ENCODE measurements around the gene PNPLA7.
A peak's percentile ranks its signal among the peaks of the same experiment; 100 is the strongest.
"Not testable (repeated sequence)": the region's sequence is repeated elsewhere in the genome, so short reads cannot be mapped to it uniquely, and the experiment has no call there.

Gene PNPLA7

DNA sequence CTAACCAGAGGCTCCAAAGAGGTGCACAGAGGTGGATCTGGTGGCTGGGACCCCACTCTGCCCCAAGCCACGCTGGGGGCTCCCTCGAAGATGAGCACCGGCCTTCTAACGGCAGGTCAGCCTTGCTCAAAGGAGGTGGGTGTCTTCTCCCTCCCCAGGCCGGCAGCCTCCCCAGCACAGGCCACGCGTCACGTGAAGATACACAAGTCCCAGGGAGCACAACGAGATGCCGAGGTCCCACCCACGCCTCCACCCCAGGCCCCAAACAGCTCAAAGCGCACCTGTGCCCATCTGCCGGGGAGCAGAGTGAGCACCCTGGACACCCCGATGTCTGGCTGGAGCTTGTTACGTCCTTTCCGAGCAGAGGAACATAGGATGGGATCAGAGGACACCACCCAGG lies 12.1 kb downstream of the PNPLA7 start:
- peaks cover 21% of the 10 kb centered on the region for H3K4me1 Mint-ChIP-seq (ENCODE audit: low read depth)
- H3K36me3 Mint-ChIP-seq: no peaks in the 10 kb centered on the region
- H3K27ac Mint-ChIP-seq: peak overlapping the region; percentile 16
- H3K27me3 Mint-ChIP-seq: no peaks in the 10 kb centered on the region
- H3K9me3 Mint-ChIP-seq (ENCODE audit: low read depth): no peaks in the 10 kb centered on the region
- no peak overlapping the region for H3K4me3 Mint-ChIP-seq

DNA sequence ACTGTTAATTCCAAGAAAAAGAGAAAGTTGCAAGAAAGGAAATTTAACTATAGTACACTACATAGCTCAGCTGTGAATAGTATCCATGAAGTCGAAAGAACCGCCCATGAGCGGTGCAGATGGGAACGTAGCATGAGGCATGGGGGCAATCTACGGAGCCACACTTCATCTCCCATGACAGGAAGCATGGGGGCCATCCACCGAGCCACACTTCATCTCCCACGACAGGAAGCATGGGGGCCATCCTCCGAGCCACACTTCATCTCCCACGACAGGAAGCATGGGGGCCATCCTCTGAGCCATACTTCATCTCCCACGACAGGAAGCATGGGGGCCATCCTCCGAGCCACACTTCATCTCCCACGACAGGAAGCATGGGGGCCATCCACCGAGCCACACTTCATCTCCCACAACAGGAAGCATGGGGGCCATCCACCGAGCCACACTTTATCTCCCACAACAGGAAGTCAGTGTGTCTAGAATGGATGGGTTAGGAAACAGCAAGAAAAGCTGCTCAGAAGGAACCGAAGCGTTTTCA lies 13.5 kb downstream of the PNPLA7 start:
- H3K4me1 Mint-ChIP-seq (ENCODE audit: low read depth): peaks cover 21% of the 10 kb centered on the region
- not testable (repeated sequence) for H3K9me3 Mint-ChIP-seq (ENCODE audit: low read depth); H3K4me3 Mint-ChIP-seq; H3K27me3 Mint-ChIP-seq; H3K36me3 Mint-ChIP-seq
- peak overlapping the region; percentile 81 for H3K27ac Mint-ChIP-seq

DNA sequence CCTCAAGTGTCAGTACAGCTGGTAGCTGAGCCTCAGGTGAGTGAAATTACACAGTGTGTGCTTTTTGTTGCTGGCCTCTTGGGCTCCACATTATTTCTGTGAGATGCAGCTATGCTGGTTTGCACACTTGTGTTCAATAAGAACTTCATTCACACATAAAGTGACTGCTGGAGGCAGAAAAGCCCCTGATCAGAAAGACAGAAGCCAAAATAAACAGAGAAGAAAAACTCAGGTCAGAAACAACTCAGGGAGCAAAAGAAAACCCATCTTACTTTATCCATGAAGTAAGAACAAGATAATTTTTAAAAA lies 15.1 kb downstream of the PNPLA7 start:
- H3K27ac Mint-ChIP-seq: peak overlapping the region; percentile 85
- H3K27me3 Mint-ChIP-seq: no peaks in the 10 kb centered on the region
- H3K4me1 Mint-ChIP-seq (ENCODE audit: low read depth): peaks cover 24% of the 10 kb centered on the region
- H3K36me3 Mint-ChIP-seq: no peaks in the 10 kb centered on the region
- no peaks in the 10 kb centered on the region for H3K9me3 Mint-ChIP-seq (ENCODE audit: low read depth)
- no peak overlapping the region for H3K4me3 Mint-ChIP-seq

DNA sequence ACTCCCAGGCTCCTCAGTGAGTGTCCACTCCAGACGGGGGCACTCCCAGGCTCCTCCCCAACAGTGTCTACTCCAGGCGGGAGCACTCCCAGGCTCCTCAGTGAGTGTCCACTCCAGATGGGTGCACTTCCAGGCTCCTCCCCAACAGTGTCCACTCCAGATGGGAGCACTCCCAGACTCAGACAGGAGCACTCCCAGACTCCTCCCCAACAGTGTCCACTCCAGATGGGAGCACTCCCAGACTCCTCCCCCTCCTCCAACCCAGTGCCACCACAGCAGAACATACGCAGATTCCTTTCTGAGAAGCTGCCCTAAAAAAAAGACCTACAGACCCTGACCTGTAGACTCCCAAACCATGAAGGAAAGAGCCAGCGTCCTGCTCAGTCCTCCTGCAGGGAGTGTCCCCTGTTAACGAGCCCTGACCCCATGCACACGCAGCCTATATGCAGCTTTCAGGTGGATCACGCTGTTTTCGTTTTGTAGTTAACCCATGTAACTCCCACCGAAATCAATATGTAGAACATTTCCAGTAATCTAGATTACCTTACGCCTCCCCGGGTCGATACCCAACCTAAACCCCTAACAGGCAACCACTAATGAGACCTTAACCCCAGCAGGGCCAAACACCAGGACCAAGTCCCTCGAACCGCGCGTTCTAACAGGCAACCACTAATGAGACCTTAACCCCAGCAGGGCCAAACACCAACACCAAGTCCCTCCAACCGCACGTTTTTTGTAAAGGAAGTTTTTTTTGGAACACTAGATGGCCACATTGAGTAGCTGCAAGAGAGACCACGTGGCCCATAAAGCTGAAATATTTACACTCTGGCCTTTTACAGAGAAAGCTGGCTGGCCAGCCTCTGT lies 15.7 kb downstream of the PNPLA7 start:
- Mint-ChIP-seq H3K4me3 (no peak overlapping the region), H3K9me3 (ENCODE audit: low read depth) (no peaks in the 10 kb centered on the region), H3K27ac (peak overlapping the region; percentile 85), H3K27me3 (no peaks in the 10 kb centered on the region), H3K4me1 (ENCODE audit: low read depth) (peaks cover 24% of the 10 kb centered on the region), H3K36me3 (no peaks in the 10 kb centered on the region)

DNA sequence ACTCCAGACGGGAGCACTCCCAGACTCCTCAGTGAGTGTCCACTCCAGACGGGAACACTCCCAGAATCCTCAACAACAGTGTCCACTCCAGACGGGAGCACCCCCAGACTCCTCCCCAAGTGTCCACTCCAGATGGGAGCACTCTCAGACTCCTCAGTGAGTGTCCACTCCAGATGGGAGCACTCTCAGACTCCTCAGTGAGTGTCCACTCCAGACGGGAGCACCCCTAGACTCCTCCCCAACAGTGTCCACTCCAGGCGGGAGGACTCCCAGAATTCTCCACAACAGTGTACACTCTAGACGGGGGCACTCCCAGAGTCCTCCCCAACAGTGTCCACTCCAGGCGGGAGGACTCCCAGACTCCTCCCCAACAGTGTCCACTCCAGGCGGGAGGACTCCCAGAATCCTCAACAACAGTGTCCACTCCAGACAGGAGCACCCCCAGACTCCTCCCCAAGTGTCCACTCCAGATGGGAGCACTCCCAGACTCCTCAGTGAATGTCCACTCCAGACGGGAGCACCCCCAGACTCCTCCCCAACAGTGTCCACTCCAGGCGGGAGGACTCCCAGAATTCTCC lies 17.2 kb downstream of the PNPLA7 start:
- not testable (repeated sequence) for H3K9me3 Mint-ChIP-seq (ENCODE audit: low read depth); H3K4me3 Mint-ChIP-seq; H3K27ac Mint-ChIP-seq; H3K27me3 Mint-ChIP-seq; H3K36me3 Mint-ChIP-seq
- peaks cover 26% of the 10 kb centered on the region for H3K4me1 Mint-ChIP-seq (ENCODE audit: low read depth)

DNA sequence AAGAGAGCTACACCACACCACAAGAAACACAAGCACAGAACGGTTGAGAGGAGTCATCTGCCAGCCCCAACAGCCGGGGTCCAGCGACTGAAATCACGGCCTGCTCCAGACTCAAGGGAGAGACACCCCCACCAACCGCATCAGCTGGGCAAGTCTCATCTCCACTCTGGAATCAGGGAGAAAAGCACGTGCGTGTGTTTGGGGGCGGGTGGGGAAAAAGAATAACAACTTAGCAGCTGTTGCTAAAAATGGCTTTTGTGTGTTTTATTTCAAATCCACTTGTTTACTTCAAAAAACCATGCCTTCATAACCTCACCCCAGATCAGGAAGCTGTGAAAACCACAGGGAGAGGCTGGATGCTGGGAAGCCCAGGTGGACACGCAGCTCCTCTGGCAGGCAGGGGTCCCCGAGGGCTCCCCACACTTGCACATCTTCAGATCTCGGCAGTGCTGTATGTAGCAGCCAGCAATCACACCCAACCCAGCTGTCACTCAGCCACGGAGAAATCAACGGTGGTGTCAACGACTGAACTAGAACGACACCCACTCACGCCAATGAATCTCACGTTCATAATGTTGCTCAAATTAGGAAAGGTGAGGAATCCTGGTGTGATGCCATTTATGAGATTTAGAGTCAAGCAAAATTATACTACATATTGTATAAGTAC lies 19.0 kb downstream of the PNPLA7 start:
- Mint-ChIP-seq H3K27me3 (no peaks in the 10 kb centered on the region), H3K4me3 (no peak overlapping the region), H3K36me3 (no peaks in the 10 kb centered on the region), H3K4me1 (ENCODE audit: low read depth) (peaks cover 16% of the 10 kb centered on the region), H3K27ac (no peak overlapping the region), H3K9me3 (ENCODE audit: low read depth) (no peaks in the 10 kb centered on the region)

DNA sequence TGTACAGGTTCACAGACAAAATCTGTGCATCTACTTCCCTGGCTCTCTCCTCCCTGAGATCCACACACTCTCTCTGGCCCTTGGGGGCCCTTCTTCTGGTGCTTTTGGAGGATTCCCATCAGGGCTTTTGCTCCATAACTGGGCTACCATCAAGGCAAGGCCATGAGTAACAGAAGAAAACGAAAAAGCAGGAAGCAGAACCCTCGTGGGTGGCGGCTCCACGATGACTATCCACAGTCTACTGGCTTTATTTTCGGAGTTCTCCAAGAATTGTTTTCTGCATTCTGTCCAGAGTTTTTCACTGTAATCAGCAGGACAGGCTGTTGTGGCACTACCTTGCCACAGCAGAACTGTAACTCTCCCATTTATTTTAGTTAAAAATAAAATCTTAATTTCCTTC lies 19.9 kb downstream of the PNPLA7 start:
- Mint-ChIP-seq H3K36me3 (no peaks in the 10 kb centered on the region), H3K9me3 (ENCODE audit: low read depth) (no peaks in the 10 kb centered on the region), H3K4me1 (ENCODE audit: low read depth) (peaks cover 14% of the 10 kb centered on the region), H3K4me3 (no peak overlapping the region), H3K27me3 (no peaks in the 10 kb centered on the region), H3K27ac (no peak overlapping the region)

DNA sequence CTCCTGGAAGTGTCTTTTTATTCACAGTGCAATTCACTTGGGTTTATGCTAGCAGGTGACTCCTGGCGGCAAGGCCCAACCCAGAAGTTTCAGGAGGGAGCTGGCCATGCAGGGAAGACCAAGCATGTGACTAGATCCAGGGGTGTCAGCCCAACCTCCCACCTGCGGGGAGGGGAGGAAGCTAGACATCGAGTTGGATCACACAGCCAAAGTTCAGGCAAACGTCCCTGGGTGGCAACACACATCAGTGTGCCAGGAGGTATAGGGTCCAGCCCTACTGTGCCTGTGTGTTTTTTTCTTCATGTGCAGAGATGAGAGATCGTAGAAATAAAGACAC lies 25.3 kb downstream of the PNPLA7 start:
- Mint-ChIP-seq H3K36me3 (no peaks in the 10 kb centered on the region), H3K27me3 (no peaks in the 10 kb centered on the region), H3K9me3 (ENCODE audit: low read depth) (no peaks in the 10 kb centered on the region), H3K4me3 (no peak overlapping the region), H3K4me1 (ENCODE audit: low read depth) (peaks cover 4% of the 10 kb centered on the region), H3K27ac (no peak overlapping the region)

DNA sequence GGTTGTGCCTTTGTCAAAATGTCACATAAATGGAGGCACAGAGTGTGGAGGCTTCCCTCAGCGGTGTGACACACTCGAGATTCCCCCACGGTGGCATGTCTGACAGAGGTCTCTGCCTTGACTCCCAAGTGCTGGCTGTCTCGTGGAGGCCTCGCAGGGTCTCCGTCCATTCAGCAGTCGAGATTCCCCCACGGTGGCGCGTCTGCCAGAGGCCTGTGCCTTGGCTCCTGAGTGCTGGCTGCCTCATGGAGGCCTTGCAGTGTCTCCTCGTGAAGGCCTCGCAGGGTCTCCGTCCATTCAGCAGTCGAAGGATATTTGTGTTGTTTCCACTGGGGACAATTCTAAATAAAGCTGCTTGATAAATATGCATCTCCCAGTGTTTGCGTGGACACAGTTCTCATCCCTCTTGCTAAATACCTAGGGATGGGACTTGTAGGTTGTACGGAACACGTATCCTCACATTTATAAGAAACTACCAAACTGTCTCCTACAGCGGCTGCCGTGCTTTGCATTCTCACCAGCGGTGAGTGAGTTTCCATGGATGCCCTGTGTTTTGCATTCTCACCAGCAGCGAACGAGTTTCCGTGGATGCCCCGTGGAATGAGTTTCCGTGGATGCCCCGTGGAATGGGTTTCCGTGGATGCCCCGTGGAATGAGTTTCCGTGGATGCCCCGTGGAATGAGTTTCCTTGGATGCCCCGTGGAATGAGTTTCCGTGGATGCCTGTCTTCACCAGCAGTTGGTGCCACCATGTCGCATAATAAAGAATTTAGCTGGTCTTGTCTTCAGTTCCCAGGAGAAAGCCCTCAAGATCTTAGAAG lies 25.8 kb downstream of the PNPLA7 start:
- Mint-ChIP-seq H3K36me3 (no peaks in the 10 kb centered on the region), H3K9me3 (ENCODE audit: low read depth) (no peaks in the 10 kb centered on the region), H3K4me3 (no peak overlapping the region), H3K4me1 (ENCODE audit: low read depth) (peaks cover 4% of the 10 kb centered on the region), H3K27ac (no peak overlapping the region), H3K27me3 (no peaks in the 10 kb centered on the region)

DNA sequence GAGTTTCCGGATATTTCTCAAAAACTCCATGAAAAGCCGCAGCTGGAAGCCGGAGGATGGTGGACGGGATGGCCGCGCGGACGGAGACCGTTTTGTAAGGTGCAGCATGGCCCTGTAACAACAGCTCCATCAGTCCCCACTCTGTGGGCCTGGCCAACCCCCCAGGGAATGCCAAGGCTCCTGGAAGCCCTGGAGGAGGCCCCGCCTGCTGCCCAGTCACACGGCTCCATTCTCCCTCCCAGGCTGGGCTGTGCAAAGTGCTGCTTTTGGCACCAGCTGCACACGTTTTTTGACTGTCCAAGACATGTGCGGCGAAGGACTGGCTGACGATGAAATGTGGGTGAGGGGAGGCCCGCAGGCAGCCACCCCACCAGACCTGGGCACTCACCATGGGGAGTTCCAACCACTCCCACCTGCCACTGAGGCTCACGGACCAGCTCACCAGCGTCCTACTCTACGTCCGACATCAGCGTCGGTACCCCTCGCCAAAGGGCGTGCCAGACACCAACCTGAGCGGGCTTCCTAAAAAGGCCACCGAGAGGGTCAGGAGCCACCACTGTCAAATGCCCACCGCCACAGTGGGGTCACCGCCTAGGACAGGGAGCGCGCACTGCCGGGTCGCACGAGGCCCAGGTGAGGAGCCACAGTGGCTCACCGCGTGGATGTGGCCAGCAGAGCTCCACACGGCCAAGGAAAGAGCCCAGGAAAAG lies 27.3 kb downstream of the PNPLA7 start:
- Mint-ChIP-seq H3K27me3 (no peaks in the 10 kb centered on the region), H3K4me1 (ENCODE audit: low read depth) (peaks cover 3% of the 10 kb centered on the region), H3K36me3 (no peaks in the 10 kb centered on the region), H3K27ac (no peak overlapping the region), H3K9me3 (ENCODE audit: low read depth) (no peaks in the 10 kb centered on the region), H3K4me3 (no peak overlapping the region)

DNA sequence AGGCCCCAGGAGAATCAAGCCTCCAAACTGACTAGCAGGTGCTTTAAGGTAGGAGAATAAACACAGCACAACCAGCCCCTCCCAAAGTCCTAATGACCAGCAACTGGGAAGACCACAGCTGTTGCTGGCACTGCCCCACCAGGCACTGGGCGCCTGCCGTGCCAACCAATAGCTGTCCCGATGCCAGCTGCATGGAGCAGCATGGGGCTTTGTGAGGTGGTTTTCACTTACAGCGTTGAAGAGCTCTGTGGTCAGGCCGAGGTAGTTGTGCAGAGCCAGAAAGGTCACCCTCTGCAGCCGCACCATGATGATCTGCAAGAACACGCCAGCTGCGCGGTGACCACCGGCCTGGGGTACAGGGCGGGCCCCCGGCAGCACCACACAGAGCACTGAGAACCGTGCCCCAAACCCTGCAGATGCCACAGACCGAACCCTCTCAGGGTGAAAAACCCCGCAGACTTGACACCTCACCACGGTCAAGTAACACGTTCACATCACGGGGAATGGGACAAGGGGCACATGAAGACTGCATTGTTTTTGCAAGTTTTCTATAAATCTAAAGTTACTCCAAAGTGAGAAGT lies 28.7 kb downstream of the PNPLA7 start:
- no peaks in the 10 kb centered on the region for H3K9me3 Mint-ChIP-seq (ENCODE audit: low read depth)
- H3K27ac Mint-ChIP-seq: no peak overlapping the region
- no peaks in the 10 kb centered on the region for H3K36me3 Mint-ChIP-seq
- H3K4me3 Mint-ChIP-seq: no peak overlapping the region
- H3K27me3 Mint-ChIP-seq: no peaks in the 10 kb centered on the region
- peaks cover 3% of the 10 kb centered on the region for H3K4me1 Mint-ChIP-seq (ENCODE audit: low read depth)

DNA sequence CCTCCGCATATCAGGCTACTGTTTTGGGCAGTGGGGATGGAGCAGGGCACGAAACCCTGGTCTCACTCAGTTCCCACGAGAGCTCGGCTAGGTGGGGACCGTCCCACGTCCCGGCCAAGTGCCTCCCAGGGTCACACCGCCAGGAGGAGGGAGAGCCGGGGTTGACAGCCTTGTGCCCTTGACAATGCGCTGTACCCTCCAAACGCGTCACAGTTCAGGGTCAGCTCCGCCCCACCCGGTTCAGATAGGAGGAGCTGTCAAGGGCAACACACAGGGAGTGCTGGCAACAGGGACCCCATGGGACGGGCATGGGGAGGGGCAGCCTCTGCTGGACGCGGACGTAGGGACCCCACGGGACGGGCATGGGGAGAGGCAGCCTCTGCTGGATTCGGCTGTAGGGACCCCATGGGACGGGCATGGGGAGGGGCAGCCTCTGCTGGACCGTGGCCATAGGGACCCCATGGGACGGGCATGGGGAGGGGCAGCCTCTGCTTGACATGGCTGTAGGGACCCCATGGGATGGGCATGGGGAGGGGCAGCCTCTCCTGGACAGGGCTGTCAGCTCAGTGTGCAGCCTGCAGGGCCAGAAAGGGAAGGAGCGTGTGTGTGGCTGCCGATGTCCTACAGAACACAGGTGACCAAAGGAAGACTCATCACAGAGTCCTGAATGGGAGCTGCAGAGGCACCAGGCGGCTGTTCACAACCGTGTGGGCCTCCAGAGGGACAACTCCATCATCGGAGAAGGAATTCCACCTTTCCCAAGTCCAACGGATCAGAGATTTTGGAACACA lies 29.4 kb downstream of the PNPLA7 start:
- peaks cover 3% of the 10 kb centered on the region for H3K4me1 Mint-ChIP-seq (ENCODE audit: low read depth)
- H3K27ac Mint-ChIP-seq: no peak overlapping the region
- H3K36me3 Mint-ChIP-seq: no peaks in the 10 kb centered on the region
- H3K27me3 Mint-ChIP-seq: no peaks in the 10 kb centered on the region
- H3K4me3 Mint-ChIP-seq: no peak overlapping the region
- H3K9me3 Mint-ChIP-seq (ENCODE audit: low read depth): no peaks in the 10 kb centered on the region

DNA sequence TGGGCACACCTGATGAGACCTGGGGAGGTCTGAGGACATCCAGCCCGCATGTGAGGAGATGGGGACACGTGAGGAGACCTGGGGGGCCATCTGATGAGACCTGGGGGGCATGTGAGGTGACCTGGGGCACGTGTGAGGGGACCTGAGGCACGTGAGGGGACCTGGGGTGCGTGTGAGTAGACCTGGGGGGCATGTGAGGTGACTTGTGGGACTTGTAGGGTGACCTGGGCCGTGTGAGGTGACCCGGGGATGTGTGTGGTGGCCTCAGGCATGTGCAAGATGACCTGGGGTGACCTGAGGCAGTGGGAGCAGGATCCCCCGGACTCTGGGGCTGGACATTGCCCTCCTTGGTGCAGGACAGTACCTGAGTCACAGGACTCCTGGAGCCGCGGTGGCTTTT lies 30.6 kb downstream of the PNPLA7 start:
- Mint-ChIP-seq H3K27ac (no peak overlapping the region), H3K4me1 (ENCODE audit: low read depth) (no peaks in the 10 kb centered on the region), H3K36me3 (no peaks in the 10 kb centered on the region), H3K4me3 (no peak overlapping the region), H3K9me3 (ENCODE audit: low read depth) (no peaks in the 10 kb centered on the region), H3K27me3 (no peaks in the 10 kb centered on the region)
